G401.6 (cell line): Measurements from ENCODE around the gene SLC16A2.

ENCODE experiments used
- FAIRE-seq: peaks from 2 replicates; lab custom pipeline; 2012; peaks lifted over from hg19 to GRCh38; lab: Jason Lieb, UNC

The SLC16A2 gene

GRCh38 chrX:74536832-74537371 lies 115.6 kb downstream of the SLC16A2 start:
- no peak for FAIRE-seq

- no peak for FAIRE-seq
Measured at GRCh38 chrX:74540635-74541249, 119.4 kb downstream of the SLC16A2 start.

GRCh38 chrX:74545880-74546523 lies 124.7 kb downstream of the SLC16A2 start:
- FAIRE-seq, result no peak

- FAIRE-seq, result no peak
Measured at GRCh38 chrX:74546984-74547383, 125.7 kb downstream of the SLC16A2 start.

- FAIRE-seq, result no peak
Measured at GRCh38 chrX:74550295-74550802, 129.1 kb downstream of the SLC16A2 start.

GRCh38 chrX:74551934-74552333 lies 130.6 kb downstream of the SLC16A2 start:
- FAIRE-seq, result no peak

- no peak for FAIRE-seq
Measured at GRCh38 chrX:74557378-74557777, 136.1 kb downstream of the SLC16A2 start.

- no peak for FAIRE-seq
Measured at GRCh38 chrX:74578137-74578536, 156.8 kb downstream of the SLC16A2 start.

- no peak for FAIRE-seq
Measured at GRCh38 chrX:74579597-74580198, 158.4 kb downstream of the SLC16A2 start.
